Gastrocnemius medialis (tissue), 4 donors: ENCODE measurements around the gene RELT. TPM values are rescaled to one million over a fixed set of nuclear protein-coding genes. Genes with fewer than 3 reads are reported as not detected.

Source experiments
- ATAC-seq, 2 donors: fragments of 150-250 bp; one replicate each; pipeline ENCODE4 v1.9.1; 2016
- DNase-seq, 2 donors: peaks; one replicate each; pipeline ENCODE4 v3.0.0-alpha.2; 2019
- H3K27ac ChIP-seq, 4 donors: fragments of 200-600 bp; sonication (generic); 1 replicate in 1 of 4; 2 replicates in 3 of 4; pipeline ENCODE4 v1.5.1; 2016 to 2018; ENCODE audit warnings: mild to moderate bottlenecking in 2 of 4, moderate library complexity in 1 of 4
- H3K27me3 ChIP-seq, 3 donors: fragments of 200-600 bp; sonication (generic) in 2 of 3; 1 replicate in 1 of 3; 2 replicates in 2 of 3; pipeline versions ENCODE4 v1.5.1 to v1.6.0; 2016 to 2019; ENCODE audit warnings: mild to moderate bottlenecking in 1 of 3, moderate library complexity in 1 of 3
- H3K36me3 ChIP-seq, 2 donors: fragments of 200-600 bp; sonication (generic) in 1 of 2; one replicate each; pipeline ENCODE4 v1.5.1; 2017 to 2018
- H3K4me1 ChIP-seq, 2 donors: fragments of 200-600 bp; sonication (generic) in 1 of 2; one replicate each; pipeline ENCODE4 v1.5.1; 2016 to 2017; ENCODE audit warnings: mild to moderate bottlenecking in 2 of 2
- H3K4me3 ChIP-seq, 4 donors: fragments of 200-600 bp; sonication (generic) in 3 of 4; 1 replicate in 1 of 4; 2 replicates in 3 of 4; pipeline ENCODE4 v1.5.1; 2016 to 2019; ENCODE audit warnings: mild to moderate bottlenecking in 2 of 4
- H3K9me3 ChIP-seq, 3 donors: fragments of 200-600 bp; sonication (generic) in 2 of 3; 1 replicate in 1 of 3; 2 replicates in 2 of 3; pipeline ENCODE4 v1.5.1; 2016 to 2019
- CTCF ChIP-seq, 5 experiments: fragments of 450-650 bp in 3 of 5; fragments of 200-600 bp in 2 of 5; sonication (generic) in 2 of 5; IDR thresholded peaks in 4 of 5; conservative IDR thresholded peaks in 1 of 5; 1 replicate in 4 of 5; 2 replicates in 1 of 5; pipeline ENCODE4 v1.5.1; 2016 to 2019; ENCODE audit warnings: antibody characterized with exemption in 5 of 5, mild to moderate bottlenecking in 3 of 5, moderate library complexity in 3 of 5
- POLR2A ChIP-seq, 2 donors: fragments of 450-650 bp; IDR thresholded peaks; one replicate each; pipeline ENCODE4 v1.6.1; 2017; ENCODE audit warnings: antibody characterized with exemption in 2 of 2, mild to moderate bottlenecking in 2 of 2, moderate library complexity in 2 of 2
- in situ Hi-C, 4 donors: fragments of 200-750 bp; cut with MboI; loops; one replicate each; pipeline versions ENCODE4 v1.15.0 to v1.8.0; 2017; ENCODE audit warnings: low sequenced_read_pairs in 4 of 4
- intact Hi-C: fragments of 100-400 bp; cut with DNase I; formaldehyde crosslinking; loops from one replicate; pipeline ENCODE4 v1.15.1; 2023; ENCODE audit warnings: low total_unique reads
- total RNA-seq, 4 donors: library from RNA; depleted of rRNA; stranded (reverse); fragments of >200 nt; gene quantifications; one replicate each; pipeline versions ENCODE4 v1.1.0 to v1.2.3, GENCODE V29; 2016

The RELT gene
- total RNA-seq, 4 donors from 2014 or later, result 18.5 to 63.5 (median 36.7) TPM

GRCh38 chr11:73415854-73416615 lies 39.8 kb downstream of the RELT start:
- Histone ChIP-seq H3K4me1 (peaks cover 22 to 41% of the 10 kb centered on the region in 2 donors), H3K27ac (peak overlapping the region; percentile 26 to 66 (median 62)), H3K4me3 (no peak overlapping the region), H3K36me3 (peaks cover 0 to 8% of the 10 kb centered on the region in 2 donors), H3K27me3 (no peaks in the 10 kb centered on the region), H3K9me3 (no peaks in the 10 kb centered on the region)
- intact Hi-C loops (no loop called here), in situ Hi-C loops (no loop called here)
- ATAC-seq (no peak), DNase-seq (no peak)
- no peak for TF ChIP-seq POLR2A (IDR thresholded peaks at IDR 0.05)
- no peak for TF ChIP-seq CTCF (IDR thresholded peaks at IDR 0.05 in 4 of 5, conservative IDR thresholded peaks at IDR 0.05 in 1 of 5)

DNA sequence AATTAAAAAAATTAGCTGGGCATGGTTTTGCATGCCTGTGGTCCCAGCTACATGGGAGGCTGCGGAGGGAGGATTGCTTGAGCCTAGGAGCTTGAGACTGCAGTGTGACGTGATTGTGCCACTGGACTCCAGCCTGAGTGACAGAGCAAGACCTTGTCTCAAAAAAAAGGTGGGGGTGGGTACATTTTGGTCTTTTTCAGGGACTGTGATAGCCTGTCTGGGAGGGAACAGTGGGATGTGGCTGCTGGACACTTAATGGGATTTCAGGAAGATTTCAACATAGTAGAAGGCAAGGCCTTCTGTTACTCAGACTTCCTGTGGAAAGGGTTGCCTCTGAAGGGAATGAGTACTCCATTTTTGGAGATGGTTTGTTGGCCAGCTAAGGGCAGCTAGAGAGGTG lies 40.6 kb downstream of the RELT start:
- no peaks in the 10 kb centered on the region for H3K9me3 ChIP-seq
- in situ Hi-C loops, result no loop called here
- peak overlapping the region in 1 of 4 donors; percentile 61 for H3K27ac ChIP-seq
- ATAC-seq, result no peak
- H3K36me3 ChIP-seq, result peaks cover 0 to 8% of the 10 kb centered on the region in 2 donors
- intact Hi-C loops, result no loop called here
- H3K27me3 ChIP-seq, result no peaks in the 10 kb centered on the region
- H3K4me3 ChIP-seq, result no peak overlapping the region
- H3K4me1 ChIP-seq, result peaks cover 22 to 41% of the 10 kb centered on the region in 2 donors
- DNase-seq, result no peak
- TF ChIP-seq CTCF (IDR thresholded peaks at IDR 0.05 in 4 of 5, conservative IDR thresholded peaks at IDR 0.05 in 1 of 5) (no peak), POLR2A (IDR thresholded peaks at IDR 0.05) (no peak)

DNA sequence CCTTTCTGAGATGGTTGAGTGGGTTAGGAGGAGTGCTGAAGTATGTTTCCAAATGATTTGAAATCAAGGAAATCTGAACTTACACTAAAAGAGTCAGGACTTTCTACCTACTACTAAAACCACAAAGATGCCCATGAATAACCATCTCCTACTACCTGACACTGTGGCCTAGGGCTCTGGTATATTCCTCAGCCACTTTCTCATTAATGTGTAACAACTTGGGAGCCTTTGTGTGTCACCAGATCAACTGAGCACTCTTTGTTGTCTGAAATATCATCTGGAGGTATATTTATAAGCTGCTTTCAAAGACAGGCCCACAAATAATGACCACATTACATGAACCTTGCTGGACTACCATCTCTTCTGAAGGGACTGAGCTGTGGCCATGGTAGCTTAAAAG lies 43.9 kb downstream of the RELT start:
- peaks cover 11 to 21% of the 10 kb centered on the region in 2 donors for H3K4me1 ChIP-seq
- no peaks in the 10 kb centered on the region for H3K27me3 ChIP-seq
- ATAC-seq, result peak in 1 of 2 donors; percentile 25
- no peak overlapping the region for H3K4me3 ChIP-seq
- H3K36me3 ChIP-seq, result peaks cover 0 to 8% of the 10 kb centered on the region in 2 donors
- TF ChIP-seq POLR2A (IDR thresholded peaks at IDR 0.05), result no peak
- TF ChIP-seq CTCF (IDR thresholded peaks at IDR 0.05 in 4 of 5, conservative IDR thresholded peaks at IDR 0.05 in 1 of 5), result no peak
- intact Hi-C loops, result no loop called here
- no peak overlapping the region for H3K27ac ChIP-seq
- in situ Hi-C loops, result no loop called here
- no peaks in the 10 kb centered on the region for H3K9me3 ChIP-seq
- DNase-seq, result no peak

- no peak for ATAC-seq
These were observed 46.7 kb downstream of the RELT start for GRCh38 chr11:73422886-73423285.

More at GRCh38 chr11:73422886-73423285, 46.7 kb downstream of the RELT start:
- intact Hi-C loops (no loop called here), in situ Hi-C loops (no loop called here)
- no peak for TF ChIP-seq POLR2A (IDR thresholded peaks at IDR 0.05)
- TF ChIP-seq CTCF (IDR thresholded peaks at IDR 0.05 in 4 of 5, conservative IDR thresholded peaks at IDR 0.05 in 1 of 5), result no peak
- Histone ChIP-seq H3K27ac (no peak overlapping the region), H3K4me3 (no peak overlapping the region), H3K36me3 (peaks cover 0 to 6% of the 10 kb centered on the region in 2 donors), H3K4me1 (peaks cover 9 to 15% of the 10 kb centered on the region in 2 donors), H3K27me3 (no peaks in the 10 kb centered on the region), H3K9me3 (no peaks in the 10 kb centered on the region)
- no peak for DNase-seq
